Measurements from ENCODE around the gene DPF3. TPM values are rescaled to one million over a fixed set of nuclear protein-coding genes. Genes with fewer than 3 reads are reported as not detected.
A peak's percentile ranks its signal among the peaks of the same experiment; 100 is the strongest.

The DPF3 gene
- total RNA-seq, 3 donors from 2014 or later: 0.32 to 2.8 (median 1.3) TPM

GRCh38 chr14:72924337-72924736, 30.4 kb upstream of the DPF3 start:
- no peak for TF ChIP-seq POLR2A (IDR thresholded peaks at IDR 0.05)
- no peak for TF ChIP-seq POLR2AphosphoS5 (IDR thresholded peaks at IDR 0.05)
- no peak for TF ChIP-seq CTCF (IDR thresholded peaks at IDR 0.05)
- H3K36me3 ChIP-seq: no peaks in the 10 kb centered on the region
- peak; percentile 66 to 93 for DNase-seq (ENCODE audit: low spot score in 2 of 2)
- no peaks in the 10 kb centered on the region for H3K9me3 ChIP-seq
- intact Hi-C loops (cut with DNase I; ENCODE audit: low total_unique reads): no loop called here
- no peaks in the 10 kb centered on the region for H3K4me1 ChIP-seq
- peak overlapping the region in 1 of 2 donors; percentile 29 for H3K27ac ChIP-seq
- H3K4me3 ChIP-seq: no peak overlapping the region
- H3K27me3 ChIP-seq: no peaks in the 10 kb centered on the region

DNA sequence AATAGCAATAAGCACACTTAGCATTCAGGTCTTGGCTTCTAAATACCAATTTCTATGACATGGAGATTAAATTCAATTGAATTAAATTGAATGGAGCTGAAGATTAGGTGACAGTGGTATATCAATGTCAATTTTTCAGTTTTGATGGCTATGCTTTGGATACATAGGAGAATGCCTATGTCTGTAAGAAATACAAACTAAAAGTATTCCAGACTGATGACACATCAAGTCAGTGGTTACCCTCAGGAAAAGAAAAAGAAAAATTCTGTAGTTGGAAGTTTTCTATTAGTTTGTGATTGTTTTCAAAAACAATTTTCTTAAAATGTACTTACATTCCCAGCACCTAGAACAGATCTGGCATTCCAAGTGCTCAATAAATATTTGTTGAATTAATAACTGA, 27.5 kb upstream of the DPF3 start:
- Histone ChIP-seq H3K4me1 (no peaks in the 10 kb centered on the region), H3K36me3 (no peaks in the 10 kb centered on the region), H3K4me3 (no peak overlapping the region), H3K27ac (no peak overlapping the region), H3K9me3 (no peaks in the 10 kb centered on the region), H3K27me3 (no peaks in the 10 kb centered on the region)
- TF ChIP-seq CTCF (IDR thresholded peaks at IDR 0.05) (no peak), POLR2A (IDR thresholded peaks at IDR 0.05) (no peak), POLR2AphosphoS5 (IDR thresholded peaks at IDR 0.05) (no peak)
- no peak for DNase-seq (ENCODE audit: low spot score in 2 of 2)
- intact Hi-C loops (cut with DNase I; ENCODE audit: low total_unique reads): no loop called here

- intact Hi-C loops (cut with DNase I; ENCODE audit: low total_unique reads): no loop called here
- Histone ChIP-seq H3K4me1 (no peaks in the 10 kb centered on the region), H3K4me3 (no peak overlapping the region), H3K36me3 (no peaks in the 10 kb centered on the region), H3K27ac (no peak overlapping the region), H3K27me3 (no peaks in the 10 kb centered on the region), H3K9me3 (no peaks in the 10 kb centered on the region)
- TF ChIP-seq POLR2A (IDR thresholded peaks at IDR 0.05): no peak
- TF ChIP-seq POLR2AphosphoS5 (IDR thresholded peaks at IDR 0.05): no peak
- no peak for TF ChIP-seq CTCF (IDR thresholded peaks at IDR 0.05)
- no peak for DNase-seq (ENCODE audit: low spot score in 2 of 2)
These were observed 26.1 kb upstream of the DPF3 start for GRCh38 chr14:72920008-72920407.

GRCh38 chr14:72917094-72917802, 23.3 kb upstream of the DPF3 start:
- H3K9me3 ChIP-seq: no peaks in the 10 kb centered on the region
- TF ChIP-seq POLR2A (IDR thresholded peaks at IDR 0.05) (no peak), CTCF (IDR thresholded peaks at IDR 0.05) (no peak), POLR2AphosphoS5 (IDR thresholded peaks at IDR 0.05) (no peak)
- no peak for DNase-seq (ENCODE audit: low spot score in 2 of 2)
- no peaks in the 10 kb centered on the region for H3K27me3 ChIP-seq
- no peaks in the 10 kb centered on the region for H3K36me3 ChIP-seq
- intact Hi-C loops (cut with DNase I; ENCODE audit: low total_unique reads): no loop called here
- no peak overlapping the region for H3K27ac ChIP-seq
- no peak overlapping the region for H3K4me3 ChIP-seq
- H3K4me1 ChIP-seq: no peaks in the 10 kb centered on the region

DNA sequence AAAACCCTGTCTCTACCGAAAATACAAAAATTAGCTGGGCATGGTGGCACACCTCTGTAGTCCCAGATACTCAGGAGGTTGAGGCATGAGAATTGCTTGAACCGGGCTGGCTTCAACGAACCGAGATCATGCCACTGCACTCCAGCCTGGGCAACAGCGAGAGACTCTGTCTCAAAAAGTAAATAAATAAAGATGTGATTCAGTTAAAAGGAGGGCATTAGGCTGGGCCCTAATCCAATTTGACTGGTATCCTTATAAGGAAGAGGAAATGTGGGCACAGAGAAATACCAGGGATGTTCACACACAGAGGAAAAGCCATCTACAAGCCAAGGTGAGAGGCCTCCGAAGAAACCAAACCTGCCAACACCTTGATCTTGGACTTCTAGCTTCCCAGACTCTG, 22.3 kb upstream of the DPF3 start:
- no peak for DNase-seq (ENCODE audit: low spot score in 2 of 2)
- Histone ChIP-seq H3K4me1 (no peaks in the 10 kb centered on the region), H3K27ac (no peak overlapping the region), H3K4me3 (no peak overlapping the region), H3K9me3 (no peaks in the 10 kb centered on the region), H3K36me3 (no peaks in the 10 kb centered on the region), H3K27me3 (no peaks in the 10 kb centered on the region)
- intact Hi-C loops (cut with DNase I; ENCODE audit: low total_unique reads): no loop called here
- TF ChIP-seq POLR2AphosphoS5 (IDR thresholded peaks at IDR 0.05) (no peak), CTCF (IDR thresholded peaks at IDR 0.05) (no peak), POLR2A (IDR thresholded peaks at IDR 0.05) (no peak)
